ENCODE measurements around the gene KIAA0825.

KIAA0825 gene

GRCh38 chr5:94309141-94309540, 309.3 kb downstream of the KIAA0825 start:
- DNase-seq: no peak

DNA sequence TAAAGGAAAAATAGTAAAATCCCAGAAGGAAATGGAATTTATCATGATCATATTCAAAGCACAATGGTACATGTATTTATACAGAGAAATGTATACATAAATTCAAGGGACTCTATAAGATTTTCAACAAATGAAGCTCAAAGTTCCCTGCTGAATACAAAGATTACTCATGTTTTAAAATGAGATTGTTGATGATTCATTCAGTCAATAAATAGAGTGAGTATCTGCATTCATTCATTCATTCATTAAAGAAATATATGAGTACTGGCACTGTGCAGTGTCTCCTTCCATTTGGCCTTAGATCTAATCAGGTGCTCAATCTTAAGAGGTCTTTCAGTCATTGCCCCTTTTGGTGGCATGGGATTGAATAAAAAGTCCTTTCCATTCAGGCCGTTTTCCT, 310.0 kb downstream of the KIAA0825 start:
- no peak for DNase-seq

DNA sequence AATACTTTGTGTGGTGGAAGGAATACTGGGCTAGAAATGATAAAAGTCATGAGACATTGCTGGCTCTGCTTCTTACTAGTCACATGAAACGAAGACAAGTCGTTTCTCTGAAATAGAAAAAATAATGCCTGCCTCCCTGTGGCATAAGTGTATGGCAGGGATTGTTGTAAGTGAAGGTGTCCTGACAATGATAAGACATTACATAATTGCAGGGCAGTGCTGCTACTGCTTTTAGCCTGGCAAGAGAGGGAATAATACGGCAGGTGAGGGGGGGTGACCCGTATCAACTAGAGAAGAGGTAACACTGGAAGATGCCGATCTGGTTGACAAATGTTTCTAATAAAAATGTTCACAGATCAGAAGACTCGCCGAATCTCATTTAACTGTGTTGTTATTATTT, 314.3 kb downstream of the KIAA0825 start:
- no peak for DNase-seq

DNA sequence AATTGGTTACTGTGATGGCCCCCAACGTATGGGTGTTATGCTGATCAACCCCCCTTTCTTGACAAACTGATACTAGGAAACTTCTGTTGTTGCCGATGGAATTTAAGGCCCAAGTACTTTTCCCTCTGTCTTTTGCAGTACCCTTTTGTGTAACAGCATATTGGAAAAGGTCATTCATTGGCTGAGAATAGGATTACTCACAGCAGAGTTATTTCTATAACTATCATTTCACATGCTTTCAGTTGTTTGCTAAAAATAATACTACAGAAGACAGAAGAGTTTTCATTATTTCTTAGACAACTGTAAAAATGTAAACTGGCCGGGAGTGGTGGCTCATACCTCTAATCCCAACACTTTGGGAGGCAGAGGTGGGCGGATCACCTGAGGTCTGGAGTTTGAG, 329.5 kb downstream of the KIAA0825 start:
- no peak for DNase-seq

DNA sequence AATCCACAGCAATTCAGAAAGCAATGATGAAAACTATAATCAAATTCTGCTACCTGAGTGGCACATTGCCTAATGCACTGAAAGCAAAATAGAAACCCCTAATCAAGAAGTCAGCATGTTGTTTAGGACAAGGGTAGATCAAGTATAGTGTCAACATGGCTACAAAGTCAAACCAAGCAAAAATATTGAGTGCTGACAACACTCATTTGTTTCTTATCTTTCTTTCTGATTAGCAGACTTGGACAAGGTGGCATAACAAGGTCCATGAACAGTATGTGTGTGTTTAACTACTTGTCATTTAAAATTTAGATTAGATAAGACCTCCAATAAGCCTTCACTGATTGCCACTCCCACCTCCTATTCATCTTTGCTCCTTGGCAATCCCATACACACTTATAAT, 332.4 kb downstream of the KIAA0825 start:
- no peak for DNase-seq

DNA sequence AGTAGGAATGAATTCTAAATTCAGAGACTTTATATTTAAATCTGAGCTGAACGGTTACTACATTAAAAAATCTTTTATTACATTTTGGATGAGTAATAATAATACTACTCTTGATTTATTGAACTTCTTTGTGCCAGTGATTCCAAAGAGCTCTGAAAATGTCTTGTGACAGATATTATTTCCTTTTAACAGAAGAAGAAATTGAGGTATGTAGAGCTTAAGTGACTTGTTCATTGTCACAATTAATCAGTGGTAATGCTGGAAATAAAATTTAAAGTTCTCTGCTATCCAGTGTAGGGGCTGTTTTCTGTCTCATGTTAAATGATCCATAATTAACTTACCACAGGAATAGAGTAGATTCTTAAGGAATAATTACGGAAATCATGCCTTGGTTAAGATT, 335.3 kb downstream of the KIAA0825 start:
- no peak for DNase-seq

DNA sequence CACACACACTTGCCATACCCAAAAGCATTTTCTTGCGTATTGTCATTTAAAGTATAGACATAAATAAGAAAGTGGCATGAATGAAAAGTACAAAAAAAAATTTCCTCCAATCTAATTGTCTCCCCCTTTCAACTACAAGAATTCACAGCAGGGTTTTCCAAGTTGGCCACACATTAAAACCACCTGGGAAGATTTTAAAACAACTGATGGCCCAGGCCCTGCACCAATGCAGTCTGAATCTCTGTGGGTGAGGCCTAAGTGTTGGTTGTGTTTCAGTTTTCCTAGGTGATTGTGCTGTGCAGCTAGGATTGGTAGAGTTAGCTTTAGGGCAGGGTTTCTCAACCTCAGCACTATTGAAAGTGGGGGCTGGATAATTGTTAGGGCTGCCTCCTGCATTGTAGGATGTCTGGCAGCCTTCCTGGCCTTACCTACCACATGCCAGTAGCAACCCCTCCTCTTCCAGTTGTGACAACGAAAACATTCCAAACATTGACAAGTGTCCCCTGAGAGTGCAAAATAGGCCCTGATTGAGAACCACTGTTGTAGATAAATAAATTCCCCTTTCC, 337.1 kb downstream of the KIAA0825 start:
- no peak for DNase-seq

- no peak for DNase-seq
Observed at GRCh38 chr5:94276751-94277150, 341.7 kb downstream of the KIAA0825 start.

GRCh38 chr5:94276048-94276447, 342.4 kb downstream of the KIAA0825 start:
- no peak for DNase-seq

DNA sequence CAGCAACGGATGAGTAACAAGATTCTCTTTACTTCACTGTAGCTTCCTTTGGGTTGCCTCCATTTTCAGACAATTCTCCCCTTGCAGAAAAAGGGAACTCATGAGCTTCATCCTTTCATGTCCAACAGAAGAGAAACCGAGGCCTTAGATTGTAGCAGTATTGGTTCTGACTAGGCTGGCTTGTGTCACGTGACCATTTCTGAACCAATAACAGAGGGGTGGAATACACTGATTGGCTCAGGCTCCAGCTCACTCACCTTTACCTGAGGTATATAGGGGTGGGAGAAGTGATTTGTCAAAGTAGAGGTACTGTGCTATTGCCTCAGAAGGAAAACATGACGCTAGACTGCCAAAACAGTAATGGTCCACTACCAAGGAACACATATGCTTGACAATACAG, 343.7 kb downstream of the KIAA0825 start:
- no peak for DNase-seq

GRCh38 chr5:94268226-94268625, 350.2 kb downstream of the KIAA0825 start:
- no peak for DNase-seq

- no peak for DNase-seq
Observed at GRCh38 chr5:94267350-94267899, 351.0 kb downstream of the KIAA0825 start.

DNA sequence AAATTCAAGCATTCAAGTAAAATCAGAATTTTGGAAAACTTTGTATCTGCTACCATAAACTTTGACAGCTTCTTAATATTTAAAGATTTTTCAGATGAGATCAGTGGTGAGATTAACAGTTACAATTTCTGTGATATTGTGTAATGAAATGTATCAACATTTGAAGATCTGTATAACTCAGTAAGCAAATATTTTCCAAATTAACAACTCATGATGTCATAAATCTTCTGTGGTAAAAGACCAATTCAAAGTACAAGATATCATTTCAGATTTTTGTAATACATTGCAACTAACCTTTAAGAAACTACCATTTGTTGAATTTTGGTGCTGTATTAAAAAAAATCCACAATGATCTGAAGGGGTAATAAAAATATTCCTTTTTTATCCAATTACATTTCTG, 352.2 kb downstream of the KIAA0825 start:
- DNase-seq: no peak

DNA sequence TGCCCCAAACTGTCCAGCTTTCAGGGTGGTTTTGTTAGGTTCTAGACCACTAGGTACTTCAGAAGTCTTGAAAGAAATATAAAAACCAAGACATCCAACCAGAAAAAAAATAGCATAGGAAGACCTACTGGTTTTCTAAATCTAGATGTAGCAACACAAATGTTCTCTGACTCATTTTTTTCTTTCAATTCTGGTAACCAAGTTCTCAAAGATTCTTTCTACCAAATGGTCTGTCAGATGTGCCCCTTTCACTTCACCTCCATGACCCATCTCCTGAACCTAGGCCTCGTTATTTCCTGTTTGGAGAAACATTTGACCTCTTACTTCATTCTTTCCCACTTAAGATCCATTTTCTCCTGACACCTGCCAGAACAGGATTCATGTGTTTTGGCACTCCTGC, 355.3 kb downstream of the KIAA0825 start:
- DNase-seq: no peak

DNA sequence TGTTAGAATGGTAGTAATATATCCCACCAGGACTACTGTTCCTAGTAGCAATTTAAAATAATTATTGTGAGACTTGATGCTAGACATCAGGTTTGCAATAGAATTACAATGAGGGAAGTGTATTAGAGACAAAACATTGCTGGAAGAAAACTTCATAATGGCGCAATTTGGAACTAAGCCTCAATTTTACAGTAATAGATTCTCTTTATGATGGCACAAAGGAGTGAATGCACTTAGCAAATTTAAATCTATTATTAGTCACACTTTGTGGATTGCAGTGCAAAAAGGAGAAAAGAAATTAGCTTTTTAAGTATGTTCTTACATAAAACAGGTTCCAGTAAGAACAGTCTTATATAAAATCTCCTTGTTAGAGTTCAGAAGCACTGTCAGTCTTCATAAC, 358.3 kb downstream of the KIAA0825 start:
- DNase-seq: no peak

DNA sequence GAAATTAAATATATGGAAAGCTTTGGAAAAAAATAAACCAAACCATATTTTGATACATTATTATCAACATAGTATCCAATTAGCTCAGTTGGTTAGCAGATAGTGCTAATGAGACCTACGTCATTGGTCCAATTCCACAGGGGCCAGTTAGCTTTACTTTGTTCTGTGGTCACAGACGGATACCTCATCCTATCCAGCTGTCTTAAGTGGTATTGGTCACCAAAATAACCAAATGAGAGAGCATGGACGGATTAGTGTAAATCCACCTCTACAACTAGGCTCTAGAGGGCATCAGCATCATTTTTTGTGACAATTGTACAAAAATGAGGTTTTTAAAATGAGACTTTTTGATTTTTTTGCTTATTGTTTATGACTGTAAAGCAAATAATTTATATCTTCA, 364.2 kb downstream of the KIAA0825 start:
- DNase-seq: no peak

GRCh38 chr5:94250985-94251384, 367.4 kb downstream of the KIAA0825 start:
- no peak for DNase-seq

GRCh38 chr5:94249430-94249829, 369.0 kb downstream of the KIAA0825 start:
- no peak for DNase-seq

GRCh38 chr5:94248175-94248875, 370.1 kb downstream of the KIAA0825 start:
- no peak for DNase-seq

GRCh38 chr5:94245608-94246007, 372.8 kb downstream of the KIAA0825 start:
- DNase-seq: peak; percentile 23

GRCh38 chr5:94244921-94245320, 373.5 kb downstream of the KIAA0825 start:
- DNase-seq: no peak

DNA sequence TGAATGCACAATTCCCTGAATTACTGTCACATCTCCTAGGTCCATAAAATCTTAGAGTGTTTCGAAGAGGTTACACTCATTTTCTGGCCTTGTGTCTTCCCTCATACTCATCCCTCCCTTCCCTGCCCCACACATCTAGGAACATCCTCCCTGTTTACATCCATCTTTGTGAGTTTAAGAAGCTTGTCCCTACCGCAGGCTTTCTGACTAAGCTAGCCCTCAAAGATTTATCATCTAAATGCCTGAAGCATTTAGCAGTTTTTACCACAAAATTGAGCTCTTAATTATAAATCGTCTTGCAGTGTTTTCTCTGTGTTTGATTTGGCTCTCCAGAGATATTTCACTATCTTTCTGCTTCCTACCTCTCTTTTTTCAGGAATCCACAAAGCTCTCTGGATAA, 374.8 kb downstream of the KIAA0825 start:
- DNase-seq: no peak

- DNase-seq: no peak
Observed at GRCh38 chr5:94240993-94241651, 377.3 kb downstream of the KIAA0825 start.

- no peak for DNase-seq
Observed at GRCh38 chr5:94240596-94240992, 377.8 kb downstream of the KIAA0825 start.

All from stimulated activated CD8-positive, alpha-beta memory T cell treated with anti-CD3 and anti-CD28 coated beads, Interleukin-4, amount 100 ng/mL, for 48 hours (primary cell).